B cell (primary cell): ENCODE measurements around the gene MARVELD1. TPM values are rescaled to one million over a fixed set of nuclear protein-coding genes. Genes with fewer than 3 reads are reported as not detected.
"Not testable (repeated sequence)": the region's sequence is repeated elsewhere in the genome, so short reads cannot be mapped to it uniquely, and the experiment has no call there.

Experiments used
- ATAC-seq: fragments of 200-7000 bp; cut with Tn5 transposase; one replicate; pipeline ENCODE4 v1.10.0; 2021; ENCODE audit warnings: low read depth, mild to moderate bottlenecking, moderate number of reproducible peaks, moderate library complexity
- CTCF ChIA-PET: fragments of 350-600 bp; sonication (Branson Sonifier 250); formaldehyde crosslinking; loops from one replicate; lab custom pipeline; 2021; ENCODE audit warnings: antibody characterized with exemption, inconsistent platforms; lab: Charles Lee
- POLR2A ChIA-PET: fragments of 350-600 bp; sonication (Branson Sonifier 250); formaldehyde crosslinking; loops from one replicate; lab custom pipeline; 2021; ENCODE audit warnings: antibody characterized with exemption; lab: Charles Lee
- DNase-seq: peaks from one replicate; pipeline ENCODE4 v3.0.0; 2013
- H2AFZ ChIP-seq: 2 replicates; pipeline ENCODE4 v1.6.1; 2012; ENCODE audit warnings: mild to moderate bottlenecking, low read depth, low read length; ENCODE audit not compliant: insufficient read depth, poor library complexity, severe bottlenecking
- H3K27ac ChIP-seq, 2 donors: 1 replicate in 1 of 2; 2 replicates in 1 of 2; pipeline ENCODE4 v1.5.1; 2012 to 2013; ENCODE audit warnings: low read length in 2 of 2, mild to moderate bottlenecking in 2 of 2, moderate library complexity in 1 of 2
- H3K27me3 ChIP-seq, 4 experiments: fragments of 200-600 bp in 1 of 4; sonication (generic) in 1 of 4; replicated peaks in 1 of 4; 1 replicate in 2 of 4; 2 replicates in 2 of 4; pipeline versions ENCODE4 v1.6.1 to v1.7.0; 2013 to 2016; ENCODE audit warnings: low read length in 3 of 4, mild to moderate bottlenecking in 2 of 4, mixed read lengths in 1 of 4, moderate library complexity in 1 of 4; ENCODE audit not compliant: insufficient read depth in 4 of 4, control insufficient read depth in 3 of 4; ENCODE audit errors: control extremely low read depth in 1 of 4
- H3K36me3 ChIP-seq, 2 experiments: replicated peaks in 1 of 2; 1 replicate in 1 of 2; 2 replicates in 1 of 2; pipeline versions ENCODE4 v1.6.1 to v1.7.1; 2013; ENCODE audit warnings: low read length in 1 of 2; ENCODE audit not compliant: insufficient read depth in 2 of 2, control insufficient read depth in 1 of 2; ENCODE audit errors: control extremely low read depth in 1 of 2, extremely low read depth in 1 of 2
- H3K4me1 ChIP-seq, 2 donors: fragments of 200-600 bp in 1 of 2; sonication (generic) in 1 of 2; 1 replicate in 1 of 2; 2 replicates in 1 of 2; pipeline versions ENCODE4 v1.5.1 to v1.6.1; 2013 to 2017; ENCODE audit warnings: low read length in 2 of 2; ENCODE audit not compliant: control insufficient read depth in 2 of 2, insufficient read depth in 2 of 2
- H3K4me2 ChIP-seq: replicated peaks from 2 replicates; pipeline ENCODE3; 2012; ENCODE audit warnings: mild to moderate bottlenecking, low read depth, low read length; ENCODE audit not compliant: poor library complexity, severe bottlenecking
- H3K4me3 ChIP-seq, 5 experiments: fragments of 200-600 bp in 1 of 5; sonication (generic) in 1 of 5; 1 replicate in 3 of 5; 2 replicates in 2 of 5; pipeline versions ENCODE4 v1.5.1 to v1.7.0; 2011 to 2016; ENCODE audit warnings: low read length in 4 of 5, mild to moderate bottlenecking in 4 of 5, low read depth in 2 of 5, control low read depth in 1 of 5, moderate library complexity in 1 of 5; ENCODE audit not compliant: insufficient read depth in 1 of 5; ENCODE audit errors: control extremely low read depth in 1 of 5, extremely low read depth in 1 of 5
- H3K79me2 ChIP-seq: fragments of 200-600 bp; sonication (generic); one replicate; pipeline ENCODE4 v1.6.0; 2016; ENCODE audit warnings: low read length; ENCODE audit not compliant: control insufficient read depth, insufficient read depth
- H3K9ac ChIP-seq: fragments of 200-600 bp; sonication (generic); 2 replicates; pipeline ENCODE4 v1.6.1; 2017; ENCODE audit warnings: mild to moderate bottlenecking, low read length, moderate library complexity
- H3K9me3 ChIP-seq, 3 donors: one replicate each; pipeline versions ENCODE4 v1.6.1 to v1.7.1; 2013; ENCODE audit warnings: low read length in 2 of 3; ENCODE audit not compliant: control insufficient read depth in 2 of 3, insufficient read depth in 1 of 3; ENCODE audit errors: control extremely low read depth in 1 of 3
- H4K20me1 ChIP-seq: 2 replicates; pipeline ENCODE4 v1.6.0; 2012; ENCODE audit warnings: mild to moderate bottlenecking, low read length; ENCODE audit not compliant: insufficient read depth, control insufficient read depth, poor library complexity, severe bottlenecking
- H3K27ac Mint-ChIP-seq: one replicate; pipeline ENCODE4 v1.8.0; 2021; ENCODE audit warnings: mixed read lengths
- H3K27me3 Mint-ChIP-seq: one replicate; pipeline ENCODE4 v1.8.0; 2021; ENCODE audit warnings: mixed read lengths
- H3K4me1 Mint-ChIP-seq: one replicate; pipeline ENCODE4 v1.8.0; 2021; ENCODE audit warnings: mixed read lengths
- H3K4me3 Mint-ChIP-seq: one replicate; pipeline ENCODE4 v1.8.0; 2021; ENCODE audit warnings: mixed read lengths
- H3K9me3 Mint-ChIP-seq: one replicate; pipeline ENCODE4 v1.8.0; 2022; ENCODE audit warnings: mixed read lengths; ENCODE audit not compliant: insufficient read depth
- CTCF ChIP-seq: fragments of 200-600 bp; IDR thresholded peaks from one replicate; pipeline ENCODE4 v1.8.0; 2022; ENCODE audit warnings: antibody characterized with exemption, mild to moderate bottlenecking
- EZH2 ChIP-seq: IDR thresholded peaks from 2 replicates; pipeline ENCODE4 v1.6.1; 2012; ENCODE audit warnings: borderline replicate concordance, low read depth, mild to moderate bottlenecking, moderate library complexity, low read length; ENCODE audit not compliant: insufficient read depth, poor library complexity, severe bottlenecking
- WGBS: methylation state at CpG from one replicate; pipeline ENCODE4 v1.1.5; 2013; ENCODE audit warnings: missing lambda C conversion rate; ENCODE audit not compliant: insufficient coverage; 5-methylcytosine and 5-hydroxymethylcytosine counted together
- intact Hi-C: fragments of 100-400 bp; cut with micrococcal nuclease; formaldehyde crosslinking; loops from one replicate; pipeline ENCODE4 v1.10.0; 2022
- polyA plus RNA-seq: library from polyadenylated mRNA; depleted of rRNA; stranded (reverse); fragments of >200 nt; gene quantifications from 2 replicates; pipeline ENCODE4 v1.2.3, GENCODE V29; 2012
- total RNA-seq, 2 donors: library from RNA; stranded (reverse); fragments of 120-200 nt in 1 of 2; gene quantifications; 1 replicate in 1 of 2; 2 replicates in 1 of 2; pipeline versions ENCODE4 v1.2.3 to v1.2.4, GENCODE V29; 2013 to 2022

MARVELD1 gene
- total and polyA plus RNA-seq, 2 donors (not counting 1 experiment from before 2014, with no cell fraction given), result 0.45 to 0.54 TPM

GRCh38 chr10:97689559-97690020 is 23.9 kb upstream of the MARVELD1 start:
- peaks cover 0 to 5% (median 0%) of the 10 kb centered on the region in 4 experiments for H3K27me3 ChIP-seq
- no peak overlapping the region for H3K4me2 ChIP-seq
- H3K36me3 ChIP-seq, result no peaks in the 10 kb centered on the region
- no peak for DNase-seq
- peaks cover 0 to 3% (median 0%) of the 10 kb centered on the region in 3 donors for H3K9me3 ChIP-seq
- H3K79me2 ChIP-seq, result no peaks in the 10 kb centered on the region
- no peak overlapping the region for H3K9ac ChIP-seq
- H3K27ac Mint-ChIP-seq, result no peak overlapping the region
- intact Hi-C loops, result loop anchor here (5.0 kb wide), 1 partner anchor 353 kb away; no protein-coding TSS in a partner anchor
- no peaks in the 10 kb centered on the region for H4K20me1 ChIP-seq
- ATAC-seq, result no peak
- H3K27me3 Mint-ChIP-seq, result peaks cover 7% of the 10 kb centered on the region
- CTCF ChIA-PET, result interaction anchor here (0.5 to 0.9 kb wide), 3 partner anchors 10 to 42 kb away, joined by 3 read pairs; no protein-coding TSS in a partner anchor
- no peaks in the 10 kb centered on the region for H3K9me3 Mint-ChIP-seq
- no peak overlapping the region for H3K4me3 ChIP-seq
- POLR2A ChIA-PET, result no interaction called here
- no peak overlapping the region for H2AFZ ChIP-seq
- TF ChIP-seq EZH2 (no peak), CTCF (no peak)
- H3K27ac ChIP-seq, result no peak overlapping the region
- H3K4me1 Mint-ChIP-seq, result peaks cover 14% of the 10 kb centered on the region
- WGBS, result 94% methylated on average over 5 of the region's 5 CpGs
- peaks cover 4 to 15% of the 10 kb centered on the region in 2 donors for H3K4me1 ChIP-seq
- no peak overlapping the region for H3K4me3 Mint-ChIP-seq

- Histone ChIP-seq H3K4me1 (peaks cover 4 to 15% of the 10 kb centered on the region in 2 donors), H3K27me3 (peaks cover 0 to 5% (median 0%) of the 10 kb centered on the region in 4 experiments), H2AFZ (no peak overlapping the region), H3K79me2 (no peaks in the 10 kb centered on the region), H3K36me3 (no peaks in the 10 kb centered on the region), H3K9me3 (peaks cover 0 to 3% (median 0%) of the 10 kb centered on the region in 3 donors), H4K20me1 (no peaks in the 10 kb centered on the region), H3K27ac (no peak overlapping the region), H3K4me3 (no peak overlapping the region), H3K4me2 (no peak overlapping the region), H3K9ac (no peak overlapping the region)
- ATAC-seq (no peak), DNase-seq (no peak)
- TF ChIP-seq CTCF (no peak), EZH2 (no peak)
- H3K27ac Mint-ChIP-seq, result no peak overlapping the region
- ChIA-PET CTCF (no interaction called here), POLR2A (no interaction called here)
- peaks cover 14% of the 10 kb centered on the region for H3K4me1 Mint-ChIP-seq
- H3K4me3 Mint-ChIP-seq, result no peak overlapping the region
- intact Hi-C loops, result no loop called here
- no CpG with 5 or more reads among the region's 3 CpGs for WGBS
- H3K27me3 Mint-ChIP-seq, result peaks cover 7% of the 10 kb centered on the region
- no peaks in the 10 kb centered on the region for H3K9me3 Mint-ChIP-seq
Observed at GRCh38 chr10:97690133-97690532, 23.4 kb upstream of the MARVELD1 start.

GRCh38 chr10:97698072-97698655 is 15.4 kb upstream of the MARVELD1 start:
- H3K79me2 ChIP-seq, ATAC-seq, H3K4me1 Mint-ChIP-seq, H3K4me2 ChIP-seq, H3K36me3 ChIP-seq, H3K27ac Mint-ChIP-seq, intact Hi-C loops, H3K27ac ChIP-seq, H3K9me3 Mint-ChIP-seq, H3K4me3 Mint-ChIP-seq, POLR2A ChIA-PET, H4K20me1 ChIP-seq, H3K4me3 ChIP-seq, DNase-seq, H3K27me3 ChIP-seq, H3K9me3 ChIP-seq, H3K4me1 ChIP-seq, H3K9ac ChIP-seq, H2AFZ ChIP-seq: not testable (repeated sequence)
- CTCF ChIA-PET, result interaction anchor here (1.0 to 1.7 kb wide), 4 partner anchors 11 to 348 kb away, joined by 3 to 7 read pairs (median 3); partner anchors contain the start of gene AVPI1
- H3K27me3 Mint-ChIP-seq, result peaks cover 15% of the 10 kb centered on the region
- 86% methylated on average over 10 of the region's 11 CpGs for WGBS
